HepG2 (cell line): Measurements from ENCODE around the gene SEMA4C. TPM values are rescaled to one million over a fixed set of nuclear protein-coding genes. Genes with fewer than 3 reads are reported as not detected.

ENCODE experiments used
- FOXP4 ChIP-seq: sonication (generic); formaldehyde crosslinking; IDR thresholded peaks from 2 replicates; pipeline ENCODE4 v1.4.0; 2020; ENCODE audit warnings: missing genetic modification reagents
- NBN ChIP-seq: fragments of 450-650 bp; conservative IDR thresholded peaks from 2 replicates; pipeline ENCODE4 v1.6.1; 2017
- PTBP1 ChIP-seq: fragments of 200-400 bp; formaldehyde crosslinking; IDR thresholded peaks from 2 replicates; pipeline ENCODE4 v1.6.1; 2018; ENCODE audit warnings: low read length, low read depth; ENCODE audit not compliant: poor library complexity, severe bottlenecking
- RBM22 ChIP-seq: fragments of 200-400 bp; formaldehyde crosslinking; optimal IDR thresholded peaks from 2 replicates; pipeline ENCODE3; 2017; ENCODE audit warnings: mild to moderate bottlenecking, low read length, moderate library complexity
- SALL2 ChIP-seq: sonication (generic); formaldehyde crosslinking; IDR thresholded peaks from 2 replicates; pipeline ENCODE4 v1.8.1; 2023; ENCODE audit warnings: mild to moderate bottlenecking, missing genetic modification reagents, inconsistent platforms
- SMC3 ChIP-seq: IDR thresholded peaks from 2 replicates; pipeline ENCODE4 v1.6.1; 2011; ENCODE audit warnings: low read length, improper control_type of control experiment
- U2AF2 ChIP-seq: fragments of 200-400 bp; formaldehyde crosslinking; IDR thresholded peaks from 2 replicates; pipeline ENCODE4 v1.6.1; 2017; ENCODE audit warnings: low read depth, mild to moderate bottlenecking, low read length
- ZKSCAN8 ChIP-seq: IDR thresholded peaks from 2 replicates; pipeline ENCODE4 v1.6.1; 2016; ENCODE audit warnings: borderline replicate concordance, missing genetic modification reagents, missing compliant biosample characterization
- ZNF225 ChIP-seq: sonication (generic); formaldehyde crosslinking; IDR thresholded peaks from 2 replicates; pipeline ENCODE4 v1.4.0; 2020; ENCODE audit warnings: mild to moderate bottlenecking, missing genetic modification reagents
- ZNF281 ChIP-seq: sonication (generic); formaldehyde crosslinking; IDR thresholded peaks from 2 replicates; pipeline ENCODE4 v1.4.0; 2020; ENCODE audit warnings: missing genetic modification reagents, borderline replicate concordance
- polyA plus RNA-seq, 8 experiments: library from polyadenylated mRNA; depleted of rRNA in 3 of 8; stranded (reverse) in 7 of 8; unstranded in 1 of 8; fragments of >200 nt; fragmentation: Illumina TruSeq in 4 of 8; extraction: Trizol in 4 of 8; gene quantifications; 2 replicates each; pipeline versions ENCODE4 v1.2.1 to v1.2.3, GENCODE V29; 2011 to 2016; ENCODE audit warnings: low read depth in 4 of 8, missing spikeins in 1 of 8, mixed read lengths in 1 of 8; ENCODE audit not compliant: insufficient read depth in 1 of 8
- total RNA-seq, 5 experiments: library from RNA; depleted of rRNA; stranded (reverse); fragments of >200 nt; fragmentation: Illumina TruSeq; extraction: Trizol; gene quantifications; 2 replicates each; pipeline ENCODE4 v1.2.3, GENCODE V29; 2016; ENCODE audit warnings: low read depth in 1 of 5
- TF ChIP-seq, protein P1 (sequence below): sonication (generic); formaldehyde crosslinking; IDR thresholded peaks from 2 replicates; pipeline ENCODE4 v1.4.0; 2020; ENCODE audit warnings: mild to moderate bottlenecking, missing genetic modification reagents
- TF ChIP-seq, protein P2 (sequence below): sonication (generic); formaldehyde crosslinking; IDR thresholded peaks from 2 replicates; pipeline ENCODE4 v1.4.0; 2020; ENCODE audit warnings: missing genetic modification reagents

SEMA4C gene
- total and polyA plus RNA-seq, 2 of the 13 experiments (the other 11 are each of a cell fraction or from before 2014, with no cell fraction given) = 25.9 to 46.6 TPM

- TF ChIP-seq, protein P1, sequence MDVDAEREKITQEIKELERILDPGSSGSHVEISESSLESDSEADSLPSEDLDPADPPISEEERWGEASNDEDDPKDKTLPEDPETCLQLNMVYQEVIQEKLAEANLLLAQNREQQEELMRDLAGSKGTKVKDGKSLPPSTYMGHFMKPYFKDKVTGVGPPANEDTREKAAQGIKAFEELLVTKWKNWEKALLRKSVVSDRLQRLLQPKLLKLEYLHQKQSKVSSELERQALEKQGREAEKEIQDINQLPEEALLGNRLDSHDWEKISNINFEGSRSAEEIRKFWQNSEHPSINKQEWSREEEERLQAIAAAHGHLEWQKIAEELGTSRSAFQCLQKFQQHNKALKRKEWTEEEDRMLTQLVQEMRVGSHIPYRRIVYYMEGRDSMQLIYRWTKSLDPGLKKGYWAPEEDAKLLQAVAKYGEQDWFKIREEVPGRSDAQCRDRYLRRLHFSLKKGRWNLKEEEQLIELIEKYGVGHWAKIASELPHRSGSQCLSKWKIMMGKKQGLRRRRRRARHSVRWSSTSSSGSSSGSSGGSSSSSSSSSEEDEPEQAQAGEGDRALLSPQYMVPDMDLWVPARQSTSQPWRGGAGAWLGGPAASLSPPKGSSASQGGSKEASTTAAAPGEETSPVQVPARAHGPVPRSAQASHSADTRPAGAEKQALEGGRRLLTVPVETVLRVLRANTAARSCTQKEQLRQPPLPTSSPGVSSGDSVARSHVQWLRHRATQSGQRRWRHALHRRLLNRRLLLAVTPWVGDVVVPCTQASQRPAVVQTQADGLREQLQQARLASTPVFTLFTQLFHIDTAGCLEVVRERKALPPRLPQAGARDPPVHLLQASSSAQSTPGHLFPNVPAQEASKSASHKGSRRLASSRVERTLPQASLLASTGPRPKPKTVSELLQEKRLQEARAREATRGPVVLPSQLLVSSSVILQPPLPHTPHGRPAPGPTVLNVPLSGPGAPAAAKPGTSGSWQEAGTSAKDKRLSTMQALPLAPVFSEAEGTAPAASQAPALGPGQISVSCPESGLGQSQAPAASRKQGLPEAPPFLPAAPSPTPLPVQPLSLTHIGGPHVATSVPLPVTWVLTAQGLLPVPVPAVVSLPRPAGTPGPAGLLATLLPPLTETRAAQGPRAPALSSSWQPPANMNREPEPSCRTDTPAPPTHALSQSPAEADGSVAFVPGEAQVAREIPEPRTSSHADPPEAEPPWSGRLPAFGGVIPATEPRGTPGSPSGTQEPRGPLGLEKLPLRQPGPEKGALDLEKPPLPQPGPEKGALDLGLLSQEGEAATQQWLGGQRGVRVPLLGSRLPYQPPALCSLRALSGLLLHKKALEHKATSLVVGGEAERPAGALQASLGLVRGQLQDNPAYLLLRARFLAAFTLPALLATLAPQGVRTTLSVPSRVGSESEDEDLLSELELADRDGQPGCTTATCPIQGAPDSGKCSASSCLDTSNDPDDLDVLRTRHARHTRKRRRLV (CRISPR knock-in tag) = no peak
- TF ChIP-seq RBM22 (peak; percentile 94), U2AF2 (0 out of 2 replicates have a peak, but pooled peaks have one; percentile 27), NBN (no peak), ZNF225 (CRISPR knock-in tag) (no peak; the same call in 1 of the 2 replicates), FOXP4 (CRISPR knock-in tag) (peak; percentile 98), SALL2 (CRISPR knock-in tag) (peak; percentile 79; the same call in 1 of the 2 replicates), SMC3 (peak; percentile 46), ZKSCAN8 (peak; percentile 96; the same call in 1 of the 2 replicates), ZNF281 (CRISPR knock-in tag) (peak; percentile 83; the same call in 1 of the 2 replicates), PTBP1 (no peak)
- TF ChIP-seq, protein P2, sequence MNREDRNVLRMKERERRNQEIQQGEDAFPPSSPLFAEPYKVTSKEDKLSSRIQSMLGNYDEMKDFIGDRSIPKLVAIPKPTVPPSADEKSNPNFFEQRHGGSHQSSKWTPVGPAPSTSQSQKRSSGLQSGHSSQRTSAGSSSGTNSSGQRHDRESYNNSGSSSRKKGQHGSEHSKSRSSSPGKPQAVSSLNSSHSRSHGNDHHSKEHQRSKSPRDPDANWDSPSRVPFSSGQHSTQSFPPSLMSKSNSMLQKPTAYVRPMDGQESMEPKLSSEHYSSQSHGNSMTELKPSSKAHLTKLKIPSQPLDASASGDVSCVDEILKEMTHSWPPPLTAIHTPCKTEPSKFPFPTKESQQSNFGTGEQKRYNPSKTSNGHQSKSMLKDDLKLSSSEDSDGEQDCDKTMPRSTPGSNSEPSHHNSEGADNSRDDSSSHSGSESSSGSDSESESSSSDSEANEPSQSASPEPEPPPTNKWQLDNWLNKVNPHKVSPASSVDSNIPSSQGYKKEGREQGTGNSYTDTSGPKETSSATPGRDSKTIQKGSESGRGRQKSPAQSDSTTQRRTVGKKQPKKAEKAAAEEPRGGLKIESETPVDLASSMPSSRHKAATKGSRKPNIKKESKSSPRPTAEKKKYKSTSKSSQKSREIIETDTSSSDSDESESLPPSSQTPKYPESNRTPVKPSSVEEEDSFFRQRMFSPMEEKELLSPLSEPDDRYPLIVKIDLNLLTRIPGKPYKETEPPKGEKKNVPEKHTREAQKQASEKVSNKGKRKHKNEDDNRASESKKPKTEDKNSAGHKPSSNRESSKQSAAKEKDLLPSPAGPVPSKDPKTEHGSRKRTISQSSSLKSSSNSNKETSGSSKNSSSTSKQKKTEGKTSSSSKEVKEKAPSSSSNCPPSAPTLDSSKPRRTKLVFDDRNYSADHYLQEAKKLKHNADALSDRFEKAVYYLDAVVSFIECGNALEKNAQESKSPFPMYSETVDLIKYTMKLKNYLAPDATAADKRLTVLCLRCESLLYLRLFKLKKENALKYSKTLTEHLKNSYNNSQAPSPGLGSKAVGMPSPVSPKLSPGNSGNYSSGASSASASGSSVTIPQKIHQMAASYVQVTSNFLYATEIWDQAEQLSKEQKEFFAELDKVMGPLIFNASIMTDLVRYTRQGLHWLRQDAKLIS (CRISPR knock-in tag) = 0 out of 2 replicates have a peak, but pooled peaks have one; percentile 10
Observed at GRCh38 chr2:96819128-96819875, 50.6 kb downstream of the SEMA4C start (continued).
